Stomach (tissue), 9 donors: ENCODE measurements around the gene ERC2. TPM values are rescaled to one million over a fixed set of nuclear protein-coding genes. Genes with fewer than 3 reads are reported as not detected.

ENCODE experiments used
- DNase-seq, 2 donors: peaks; one replicate each; pipeline versions ENCODE4 v3.0.0 to v3.0.0-alpha.2; 2013 to 2019
- H3K27ac ChIP-seq, 5 donors: fragments of 200-600 bp in 4 of 5; sonication (generic) in 4 of 5; one replicate each; pipeline ENCODE4 v1.5.1; 2013 to 2019; ENCODE audit warnings: mild to moderate bottlenecking in 1 of 5, moderate library complexity in 1 of 5
- H3K27me3 ChIP-seq, 3 donors: fragments of 200-600 bp; sonication (generic); one replicate each; pipeline ENCODE4 v1.5.1; 2017 to 2019; ENCODE audit warnings: mixed run types in 1 of 3
- H3K36me3 ChIP-seq, 4 donors: fragments of 200-600 bp; sonication (generic); 1 replicate in 3 of 4; 2 replicates in 1 of 4; pipeline ENCODE4 v1.5.1; 2016 to 2019
- H3K4me1 ChIP-seq, 4 donors: fragments of 200-600 bp; sonication (generic); one replicate each; pipeline ENCODE4 v1.5.1; 2016 to 2019
- H3K4me3 ChIP-seq, 4 donors: fragments of 200-600 bp; sonication (generic) in 3 of 4; one replicate each; pipeline ENCODE4 v1.5.1; 2016 to 2019; ENCODE audit warnings: mild to moderate bottlenecking in 1 of 4
- H3K9me3 ChIP-seq, 4 donors: fragments of 200-600 bp; sonication (generic); one replicate each; pipeline ENCODE4 v1.5.1; 2016 to 2019
- CTCF ChIP-seq, 7 experiments: fragments of 450-650 bp in 4 of 7; fragments of 200-600 bp in 3 of 7; sonication (generic) in 3 of 7; IDR thresholded peaks; one replicate each; pipeline ENCODE4 v1.5.1; 2016 to 2019; ENCODE audit warnings: antibody characterized with exemption in 7 of 7, control low read depth in 2 of 7, mild to moderate bottlenecking in 1 of 7
- EP300 ChIP-seq: sonication (generic); formaldehyde crosslinking; IDR thresholded peaks from one replicate; pipeline ENCODE4 v1.6.1; 2017; ENCODE audit warnings: antibody characterized with exemption
- POLR2A ChIP-seq, 4 donors: fragments of 450-650 bp; IDR thresholded peaks; one replicate each; pipeline ENCODE4 v1.6.1; 2016; ENCODE audit warnings: antibody characterized with exemption in 4 of 4, control low read depth in 2 of 4, mild to moderate bottlenecking in 1 of 4, moderate library complexity in 1 of 4
- POLR2AphosphoS5 ChIP-seq, 3 donors: sonication (generic); formaldehyde crosslinking; IDR thresholded peaks; one replicate each; pipeline ENCODE4 v1.6.1; 2016; ENCODE audit warnings: antibody characterized with exemption in 3 of 3
- WGBS, 5 donors: extraction: QIAGEN DNeasy Blood & Tissue Kit in 3 of 5; methylation state at CpG; one replicate each; pipeline versions ENCODE4 v1.1.5 to v1.1.7; 2013 to 2018; 5-methylcytosine and 5-hydroxymethylcytosine counted together
- intact Hi-C: fragments of 100-400 bp; cut with DNase I; formaldehyde crosslinking; loops from one replicate; pipeline ENCODE4 v1.15.1; 2023; ENCODE audit warnings: low total_unique reads
- polyA plus RNA-seq, 3 donors: library from polyadenylated mRNA; stranded (reverse); fragments of 200-250 nt; gene quantifications; one replicate each; pipeline ENCODE4 v1.2.3, GENCODE V29; 2013
- total RNA-seq, 5 donors: library from RNA; depleted of rRNA; stranded (reverse); fragments of >200 nt; gene quantifications; one replicate each; pipeline versions ENCODE4 v1.1.0 to v1.2.3, GENCODE V29; 2014 to 2016
- donor health status: healthy with polysubstance abuse.
- donor health status: Bipolar disorder and iron deficiency.
- donor health status: healthy.

Gene ERC2
- total and polyA plus RNA-seq, 8 donors: 0.43 to 3.1 (median 1.3) TPM; not detected in 2

- 48 to 62% (median 53%) methylated on average over 10 of the region's 10 CpGs for WGBS, 5 donors
- Histone ChIP-seq H3K4me3 (no peak overlapping the region), H3K27me3 (no peaks in the 10 kb centered on the region), H3K9me3 (no peaks in the 10 kb centered on the region), H3K36me3 (no peaks in the 10 kb centered on the region), H3K4me1 (no peaks in the 10 kb centered on the region), H3K27ac (no peak overlapping the region)
- intact Hi-C loops: no loop called here
- no peak for DNase-seq
- TF ChIP-seq POLR2A (IDR thresholded peaks at IDR 0.05): no peak
- TF ChIP-seq CTCF (IDR thresholded peaks at IDR 0.05): no peak
These were observed 380.7 kb downstream of the ERC2 start for GRCh38 chr3:56087451-56088053.

- no peak for DNase-seq
- TF ChIP-seq CTCF (IDR thresholded peaks at IDR 0.05) (no peak), POLR2AphosphoS5 (IDR thresholded peaks at IDR 0.05) (no peak), POLR2A (IDR thresholded peaks at IDR 0.05) (no peak), EP300 (no peak)
- H3K36me3 ChIP-seq: no peaks in the 10 kb centered on the region
- H3K4me3 ChIP-seq: no peak overlapping the region
- H3K27ac ChIP-seq: no peak overlapping the region
- H3K4me1 ChIP-seq: no peaks in the 10 kb centered on the region
- intact Hi-C loops: no loop called here
- WGBS, 5 donors: 55 to 76% (median 67%) methylated on average over 1 of the region's 1 CpG
- H3K27me3 ChIP-seq: no peaks in the 10 kb centered on the region
- H3K9me3 ChIP-seq: no peaks in the 10 kb centered on the region
These were observed 381.9 kb downstream of the ERC2 start for GRCh38 chr3:56086355-56086754.

- no peak for DNase-seq
- intact Hi-C loops: no loop called here
- Histone ChIP-seq H3K27me3 (no peaks in the 10 kb centered on the region), H3K36me3 (no peaks in the 10 kb centered on the region), H3K4me3 (no peak overlapping the region), H3K4me1 (no peaks in the 10 kb centered on the region), H3K9me3 (no peaks in the 10 kb centered on the region), H3K27ac (no peak overlapping the region)
- 40 to 61% (median 49%) methylated on average over 2 of the region's 2 CpGs for WGBS, 5 donors
- no peak for TF ChIP-seq POLR2A (IDR thresholded peaks at IDR 0.05)
These were observed 387.0 kb downstream of the ERC2 start for GRCh38 chr3:56081246-56081645.

GRCh38 chr3:56076746-56077145 is 391.5 kb downstream of the ERC2 start:
- H3K36me3 ChIP-seq: no peaks in the 10 kb centered on the region
- TF ChIP-seq POLR2AphosphoS5 (IDR thresholded peaks at IDR 0.05) (no peak), EP300 (no peak)
- H3K27me3 ChIP-seq: no peaks in the 10 kb centered on the region
- 61 to 70% (median 64%) methylated on average over 2 of the region's 2 CpGs for WGBS, 5 donors
- H3K9me3 ChIP-seq: no peaks in the 10 kb centered on the region
- no peaks in the 10 kb centered on the region for H3K4me1 ChIP-seq
- H3K4me3 ChIP-seq: no peak overlapping the region
- no peak overlapping the region for H3K27ac ChIP-seq
- intact Hi-C loops: no loop called here
- no peak for DNase-seq

GRCh38 chr3:56075089-56075488 is 393.2 kb downstream of the ERC2 start:
- H3K4me3 ChIP-seq: no peak overlapping the region
- H3K36me3 ChIP-seq: no peaks in the 10 kb centered on the region

More at GRCh38 chr3:56075089-56075488, 393.2 kb downstream of the ERC2 start:
- intact Hi-C loops: no loop called here
- Histone ChIP-seq H3K4me1 (no peaks in the 10 kb centered on the region), H3K27ac (no peak overlapping the region), H3K9me3 (no peaks in the 10 kb centered on the region), H3K27me3 (no peaks in the 10 kb centered on the region)
- no peak for DNase-seq
- no peak for TF ChIP-seq POLR2AphosphoS5 (IDR thresholded peaks at IDR 0.05)
- TF ChIP-seq CTCF (IDR thresholded peaks at IDR 0.05): no peak
- TF ChIP-seq POLR2A (IDR thresholded peaks at IDR 0.05): no peak
- TF ChIP-seq EP300: no peak
- 44 to 89% (median 85%) methylated on average over 1 of the region's 1 CpG for WGBS, 5 donors
